Small intestine (tissue), 4 donors: ENCODE results near the gene ZNF766. TPM values are rescaled to one million over a fixed set of nuclear protein-coding genes. Genes with fewer than 3 reads are reported as not detected.

Source experiments
- polyA plus RNA-seq, 4 donors: library from polyadenylated mRNA; stranded (reverse) in 3 of 4; unstranded in 1 of 4; fragments of 200-250 nt in 3 of 4; fragments of 120-200 nt in 1 of 4; gene quantifications; one replicate each; pipeline versions ENCODE4 v1.2.1 to v1.2.3, GENCODE V29; 2013
- donor health status: healthy with polysubstance abuse.
- donor health status: Bipolar disorder and iron deficiency.
- donor health status: healthy.

Gene ZNF766
- polyA plus RNA-seq, 4 donors = 1.8 to 13.3 (median 3.1) TPM

Other genes starting within 250 kb of the ZNF766 start
- 1 to 10 TPM; 2.4 to 8.2 (median 2.7) TPM for gene ZNF614, start 241.2 kb upstream of the ZNF766 start, polyA plus RNA-seq
- gene ZNF432, start 220.7 kb upstream of the ZNF766 start, polyA plus RNA-seq = 10 to 100 TPM in 1 of 4 donors, 1 to 10 TPM in 3; 3.8 to 13.9 (median 6.4) TPM
- gene ZNF841, start 173.8 kb upstream of the ZNF766 start, polyA plus RNA-seq = 10 to 100 TPM in 1 of 4 donors, 1 to 10 TPM in 3; 4.1 to 24.7 (median 8.7) TPM
- 10 to 100 TPM in 1 of 4 donors, 1 to 10 TPM in 3; 1.1 to 11.6 (median 2.2) TPM for gene ZNF616, start 129.6 kb upstream of the ZNF766 start, polyA plus RNA-seq
- gene ZNF836, start 98.0 kb upstream of the ZNF766 start, polyA plus RNA-seq = 10 to 100 TPM in 1 of 4 donors, 1 to 10 TPM in 3; 1.8 to 12.3 (median 3.4) TPM
- gene PPP2R1A, start 79.5 kb upstream of the ZNF766 start, polyA plus RNA-seq = 100 to 1,000 TPM; 131 to 228 (median 145) TPM
- gene ZNF480, start 27.6 kb downstream of the ZNF766 start, polyA plus RNA-seq = 10 to 100 TPM in 1 of 4 donors, 1 to 10 TPM in 3; 4.0 to 13.1 (median 6.0) TPM
- gene ZNF610, start 66.7 kb downstream of the ZNF766 start, polyA plus RNA-seq = 1 to 10 TPM in 2 of 4 donors, under 1 TPM in 1, not detected in 1; 0.22 to 8.4 (median 1.1) TPM
- 10 to 100 TPM in 1 of 4 donors, 1 to 10 TPM in 3; 6.7 to 18.8 (median 8.7) TPM for gene ZNF880, start 100.3 kb downstream of the ZNF766 start, polyA plus RNA-seq
- 10 to 100 TPM in 1 of 4 donors, 1 to 10 TPM in 3; 4.8 to 35.2 (median 5.9) TPM for gene ZNF528, start 128.3 kb downstream of the ZNF766 start, polyA plus RNA-seq
- under 1 TPM in 2 of 4 donors, not detected in 2; 0.09 to 0.41 TPM for gene ZNF534, start 159.6 kb downstream of the ZNF766 start, polyA plus RNA-seq
- 1 to 10 TPM in 1 of 4 donors, under 1 TPM in 2, not detected in 1; 0.27 to 2.9 (median 0.73) TPM for gene ZNF578, start 184.0 kb downstream of the ZNF766 start, polyA plus RNA-seq